Measurements from ENCODE around the gene CPAMD8. TPM values are rescaled to one million over a fixed set of nuclear protein-coding genes. Genes with fewer than 3 reads are reported as not detected.

The CPAMD8 gene
- total and polyA plus RNA-seq, 2 of the 8 experiments (the other 6 are each of a cell fraction or from before 2014, with no cell fraction given): 6.1 to 9.2 TPM

GRCh38 chr19:16940626-16941025, 86.0 kb downstream of the CPAMD8 start:
- Histone ChIP-seq H3K18ac (ENCODE audit: extremely low read depth, low read length) (no peak overlapping the region), H4K20me1 (replicated peaks in 1 of 2; ENCODE audit: control insufficient read depth in 1 of 2, insufficient read depth in 2 of 2, low read length in 2 of 2) (no peaks in the 10 kb centered on the region), H3K9ac (replicated peaks in 1 of 4; ENCODE audit: extremely low read depth in 1 of 4, low read depth in 3 of 4, low read length in 3 of 4) (no peak overlapping the region), H3K23me2 (ENCODE audit: low read depth, low read length) (no peaks in the 10 kb centered on the region), H2BK20ac (ENCODE audit: low read length) (no peak overlapping the region), H2AK5ac (ENCODE audit: low read depth, low read length) (no peak overlapping the region), H4K91ac (replicated peaks; ENCODE audit: insufficient read length, low read length) (no peak overlapping the region), H3K56ac (replicated peaks; ENCODE audit: insufficient read length, low read depth, low read length) (no peak overlapping the region), H2BK120ac (replicated peaks; ENCODE audit: low read depth, low read length) (no peak overlapping the region), H2BK5ac (ENCODE audit: low read depth, low read length) (no peak overlapping the region), H3K23ac (ENCODE audit: insufficient read length) (no peak overlapping the region), H2BK12ac (ENCODE audit: low read depth, low read length) (no peak overlapping the region), H3K27ac (ENCODE audit: low read depth, low read length) (no peak overlapping the region), H4K8ac (ENCODE audit: extremely low read depth, insufficient read depth, low read length) (no peak overlapping the region), H3K36me3 (ENCODE audit: control insufficient read depth in 2 of 4, insufficient read depth in 4 of 4, low read length in 3 of 4) (no peaks in the 10 kb centered on the region; a peak in 1 of 8 replicates), H2BK15ac (ENCODE audit: low read length) (no peak overlapping the region), H3K4me2 (ENCODE audit: insufficient read depth in 1 of 2, low read depth in 2 of 2, low read length in 2 of 2) (no peak overlapping the region), H4K5ac (ENCODE audit: insufficient read length, low read depth, low read length) (no peak overlapping the region), H3K4me3 (ENCODE audit: extremely low read depth in 1 of 4, insufficient read depth in 2 of 4, low read depth in 3 of 4, low read length in 4 of 4) (no peak overlapping the region), H3K4ac (replicated peaks; ENCODE audit: insufficient read length, low read depth, low read length) (no peak overlapping the region), H3K79me2 (ENCODE audit: control insufficient read depth in 1 of 2, insufficient read depth in 2 of 2, low read length in 2 of 2) (no peaks in the 10 kb centered on the region), H3K4me1 (replicated peaks in 1 of 4; ENCODE audit: control insufficient read depth in 3 of 4, insufficient read depth in 4 of 4, low read length in 3 of 4) (peaks cover 0 to 2% (median 0%) of the 10 kb centered on the region in 4 experiments; a peak in 2 of 7 replicates), H2AFZ (ENCODE audit: low read length) (no peak overlapping the region), H3K27me3 (replicated peaks in 1 of 4; ENCODE audit: control insufficient read depth in 3 of 4, extremely low read depth in 1 of 4, insufficient read depth in 3 of 4, low read length in 3 of 4) (no peaks in the 10 kb centered on the region), H3K9me3 (ENCODE audit: insufficient read depth in 2 of 2, low read depth in 1 of 2, low read length in 1 of 2) (no peaks in the 10 kb centered on the region), H3K79me1 (ENCODE audit: low read depth, low read length) (no peaks in the 10 kb centered on the region; the same call in 1 of the 2 replicates), H3K14ac (ENCODE audit: insufficient read length) (no peak overlapping the region)
- WGBS, 2 experiments (ENCODE audit: extremely low coverage in 1 of 2, insufficient coverage in 1 of 2, insufficient read length in 1 of 2, insufficient replicate concordance in 2 of 2, low coverage in 1 of 2, low lambda C conversion rate in 2 of 2, missing lambda C conversion rate in 1 of 2): 86% methylated on average over 9 of the region's 9 CpGs; no CpG with 5 or more reads in 1 of the 2 experiments
- no peak for DNase-seq (ENCODE audit: low read depth in 1 of 2, low spot score in 2 of 2)
- ChIA-PET POLR2A (ENCODE audit: partially characterized antibody) (no interaction called here), CTCF (ENCODE audit: partially characterized antibody) (no interaction called here)
- no peak for TF ChIP-seq CTBP2 (IDR thresholded peaks at IDR 0.05; ENCODE audit: borderline replicate concordance, insufficient read depth, insufficient read length, low read length)
- no peak for TF ChIP-seq PHF8 (conservative IDR thresholded peaks at IDR 0.05; ENCODE audit: low read depth, low read length)
- no peak for TF ChIP-seq CREB1 (IDR thresholded peaks at IDR 0.05)
- TF ChIP-seq HDAC6 (IDR thresholded peaks at IDR 0.05; ENCODE audit: low read depth, low read length): no peak
- TF ChIP-seq SIRT6 (IDR thresholded peaks at IDR 0.05; ENCODE audit: low read length): no peak
- no peak for FAIRE-seq

Measured in H1 (cell line).